ENCODE data around the gene GLB1L3.

- no peak for TF ChIP-seq CTCF (IDR thresholded peaks at IDR 0.05; ENCODE audit: insufficient read depth, low read length)
- no peak for TF ChIP-seq REST (IDR thresholded peaks at IDR 0.05; ENCODE audit: insufficient replicate concordance, low read depth)
- TF ChIP-seq GABPA (IDR thresholded peaks at IDR 0.05; ENCODE audit: low read depth), result no peak
Measured at GRCh38 chr11:134245434-134245833, 30.7 kb upstream of the GLB1L3 start.

All from HL-60 (cell line).